HCT116 (cell line): ENCODE data around the gene ITGA2B.

Experiments used
- CEBPB ChIP-seq: IDR thresholded peaks from 2 replicates; pipeline ENCODE4 v1.6.1; 2012; ENCODE audit warnings: low read depth
- FOSL1 ChIP-seq: IDR thresholded peaks from 2 replicates; pipeline ENCODE4 v1.6.1; 2012; ENCODE audit warnings: low read depth
- POLR2A ChIP-seq: IDR thresholded peaks from 2 replicates; pipeline ENCODE4 v1.7.0; 2011; ENCODE audit warnings: borderline replicate concordance; ENCODE audit not compliant: insufficient read depth, insufficient read length; ENCODE audit errors: extremely low read depth
- POLR2AphosphoS5 ChIP-seq: IDR thresholded peaks from 2 replicates; pipeline ENCODE4 v1.6.1; 2011; ENCODE audit warnings: mild to moderate bottlenecking, low read depth, low read length, moderate library complexity
- RAD21 ChIP-seq: IDR thresholded peaks from 2 replicates; pipeline ENCODE4 v1.6.1; 2012; ENCODE audit warnings: low read depth, mild to moderate bottlenecking
- SIN3A ChIP-seq: IDR thresholded peaks from 2 replicates; pipeline ENCODE4 v1.6.1; 2012; ENCODE audit warnings: low read depth
- TCF7L2 ChIP-seq: IDR thresholded peaks from 2 replicates; pipeline ENCODE4 v1.7.0; 2011; ENCODE audit warnings: borderline replicate concordance, inconsistent platforms; ENCODE audit not compliant: insufficient read depth, insufficient read length; ENCODE audit errors: extremely low read depth
- TF ChIP-seq, protein P1 (sequence below), 3 experiments: fragments of 200-600 bp in 1 of 3; sonication (generic) in 1 of 3; IDR thresholded peaks in 2 of 3; conservative IDR thresholded peaks in 1 of 3; 2 replicates each; pipeline ENCODE4 v1.5.1; 2012 to 2017; ENCODE audit warnings: low read depth in 2 of 3, low read length in 2 of 3, antibody characterized with exemption in 1 of 3, borderline replicate concordance in 1 of 3, control low read depth in 1 of 3, mild to moderate bottlenecking in 1 of 3, mixed read lengths in 1 of 3, mixed run types in 1 of 3, moderate library complexity in 1 of 3; ENCODE audit not compliant: insufficient read depth in 1 of 3
- TF ChIP-seq, protein P2 (sequence below): IDR thresholded peaks from 2 replicates; pipeline ENCODE4 v1.6.1; 2012

DNA sequence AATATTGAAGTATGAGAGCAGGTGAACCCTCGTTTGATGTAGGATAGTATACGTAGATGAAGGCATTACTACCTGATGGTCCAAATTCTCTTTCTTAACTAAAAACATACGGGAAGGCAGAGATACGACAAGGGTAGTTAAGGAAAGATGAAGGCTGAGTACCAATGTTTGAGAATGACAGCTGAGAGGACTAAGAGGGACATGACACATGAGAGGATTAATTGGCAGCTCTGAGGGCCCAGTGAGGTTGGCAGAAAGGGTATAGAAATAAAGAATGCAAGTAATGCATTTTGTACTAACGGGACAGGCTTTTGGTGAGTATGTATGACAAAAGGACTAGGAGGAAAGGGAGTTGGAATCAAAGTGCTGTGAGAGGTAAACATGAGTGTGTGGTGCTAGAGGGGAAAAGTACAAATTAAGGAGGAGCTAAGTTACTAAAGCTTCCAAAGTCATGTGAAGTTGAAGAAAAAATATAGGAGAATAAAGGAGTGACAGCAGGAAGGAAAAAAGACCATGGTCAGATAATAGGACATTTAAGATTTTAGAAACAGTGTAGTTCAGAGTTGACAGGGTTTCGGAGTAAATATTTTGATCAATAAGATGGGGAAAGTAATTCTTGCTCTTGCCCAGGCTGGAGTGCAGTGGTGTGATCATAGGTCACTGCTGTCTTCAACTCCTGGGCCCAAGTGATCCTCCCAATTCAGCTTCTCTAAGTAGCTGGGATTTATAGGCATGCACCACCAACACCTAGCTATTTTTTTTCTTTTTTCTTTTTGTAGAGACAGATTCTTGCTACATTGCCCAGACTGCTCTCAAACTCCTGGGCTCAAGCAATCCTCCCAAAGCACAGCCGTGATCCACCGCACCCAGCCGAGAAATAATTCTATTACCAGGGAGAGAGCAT lies 43.1 kb upstream of the ITGA2B start:
- TF ChIP-seq RAD21 (no peak), POLR2A (no peak), TCF7L2 (no peak), POLR2AphosphoS5 (no peak), FOSL1 (no peak), SIN3A (no peak), CEBPB (no peak)
- TF ChIP-seq, protein P1, sequence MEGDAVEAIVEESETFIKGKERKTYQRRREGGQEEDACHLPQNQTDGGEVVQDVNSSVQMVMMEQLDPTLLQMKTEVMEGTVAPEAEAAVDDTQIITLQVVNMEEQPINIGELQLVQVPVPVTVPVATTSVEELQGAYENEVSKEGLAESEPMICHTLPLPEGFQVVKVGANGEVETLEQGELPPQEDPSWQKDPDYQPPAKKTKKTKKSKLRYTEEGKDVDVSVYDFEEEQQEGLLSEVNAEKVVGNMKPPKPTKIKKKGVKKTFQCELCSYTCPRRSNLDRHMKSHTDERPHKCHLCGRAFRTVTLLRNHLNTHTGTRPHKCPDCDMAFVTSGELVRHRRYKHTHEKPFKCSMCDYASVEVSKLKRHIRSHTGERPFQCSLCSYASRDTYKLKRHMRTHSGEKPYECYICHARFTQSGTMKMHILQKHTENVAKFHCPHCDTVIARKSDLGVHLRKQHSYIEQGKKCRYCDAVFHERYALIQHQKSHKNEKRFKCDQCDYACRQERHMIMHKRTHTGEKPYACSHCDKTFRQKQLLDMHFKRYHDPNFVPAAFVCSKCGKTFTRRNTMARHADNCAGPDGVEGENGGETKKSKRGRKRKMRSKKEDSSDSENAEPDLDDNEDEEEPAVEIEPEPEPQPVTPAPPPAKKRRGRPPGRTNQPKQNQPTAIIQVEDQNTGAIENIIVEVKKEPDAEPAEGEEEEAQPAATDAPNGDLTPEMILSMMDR (IDR thresholded peaks at IDR 0.05 in 2 of 3, conservative IDR thresholded peaks at IDR 0.05 in 1 of 3; ENCODE audit: borderline replicate concordance in 1 of 3, insufficient read depth in 1 of 3, low read depth in 2 of 3, low read length in 2 of 3): no peak
- TF ChIP-seq, protein P2, sequence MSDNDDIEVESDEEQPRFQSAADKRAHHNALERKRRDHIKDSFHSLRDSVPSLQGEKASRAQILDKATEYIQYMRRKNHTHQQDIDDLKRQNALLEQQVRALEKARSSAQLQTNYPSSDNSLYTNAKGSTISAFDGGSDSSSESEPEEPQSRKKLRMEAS: no peak
